ENCODE results near the gene EFNA5.

EFNA5 gene

DNA sequence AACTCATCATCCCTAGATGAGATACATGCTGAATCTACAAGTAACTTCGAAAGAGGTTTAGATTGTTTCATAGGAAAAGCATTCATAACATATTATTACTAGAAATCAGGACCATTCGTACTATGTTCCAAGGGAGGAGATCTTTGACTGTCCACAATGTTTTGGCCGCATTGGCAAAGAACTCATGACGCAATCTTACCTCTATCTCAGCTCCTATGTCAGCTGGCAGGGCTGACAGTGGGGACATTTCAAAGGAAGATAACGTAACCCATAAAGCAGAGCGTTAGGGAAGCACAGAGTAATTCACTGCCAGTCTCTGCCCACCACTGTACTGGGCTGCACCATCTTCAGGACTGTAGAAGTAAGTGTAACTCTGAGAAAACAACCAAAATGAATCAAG lies 69.7 kb downstream of the EFNA5 start:
- DNase-seq: no peak

DNA sequence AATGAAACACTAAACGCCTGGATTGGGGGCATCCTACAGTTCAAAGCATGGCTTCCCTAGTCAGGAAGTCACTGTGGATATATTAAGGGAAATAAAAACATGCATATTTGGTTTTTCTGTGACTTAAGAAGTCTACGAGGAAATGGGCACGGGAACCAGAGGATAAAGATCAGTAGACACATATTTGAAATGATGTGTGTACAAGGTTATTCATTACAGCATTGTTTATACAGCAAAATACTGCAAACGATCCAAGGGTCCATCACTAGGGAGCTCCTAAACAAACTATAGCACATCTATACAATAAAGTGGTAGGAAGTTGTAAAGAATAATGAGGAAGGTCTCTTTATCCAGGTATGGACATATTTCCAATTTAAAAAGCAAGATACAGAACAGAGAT lies 71.8 kb downstream of the EFNA5 start:
- no peak for DNase-seq

DNA sequence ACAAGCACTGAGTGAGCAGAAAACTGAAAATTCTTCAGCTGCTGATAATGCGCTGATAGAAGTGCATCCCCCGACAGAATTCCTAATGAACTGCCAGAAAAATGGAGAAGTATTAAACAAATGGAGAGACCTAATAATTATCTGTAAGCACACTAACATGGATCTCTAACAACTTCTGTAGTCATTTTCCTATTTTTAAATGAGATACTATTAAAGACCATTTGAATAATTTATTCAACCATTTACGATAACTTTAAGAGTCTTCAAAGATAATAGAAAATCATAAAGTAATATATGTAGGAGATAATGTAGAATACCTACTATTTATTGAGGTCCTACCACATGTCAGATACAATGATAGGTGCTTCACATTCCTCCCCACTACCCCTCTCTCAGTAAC lies 72.9 kb downstream of the EFNA5 start:
- no peak for DNase-seq

DNA sequence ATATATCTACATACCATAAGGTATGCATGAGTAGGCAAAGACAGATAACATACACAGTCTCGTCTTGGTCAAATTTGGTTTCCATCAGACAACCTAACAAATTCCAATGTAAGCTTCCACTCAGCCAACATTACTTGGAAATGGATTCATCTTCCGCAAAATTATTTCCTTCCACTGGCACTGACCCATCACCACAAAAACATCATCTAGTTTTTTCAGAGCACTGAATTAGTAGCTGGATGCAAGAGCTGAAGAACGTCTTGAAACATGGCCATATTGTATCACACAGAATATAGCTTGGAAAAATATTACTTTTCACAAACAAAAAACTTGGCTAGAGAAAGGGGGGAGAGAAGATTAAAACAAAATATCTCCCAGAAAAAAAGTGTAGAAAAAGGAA lies 73.5 kb downstream of the EFNA5 start:
- no peak for DNase-seq

DNA sequence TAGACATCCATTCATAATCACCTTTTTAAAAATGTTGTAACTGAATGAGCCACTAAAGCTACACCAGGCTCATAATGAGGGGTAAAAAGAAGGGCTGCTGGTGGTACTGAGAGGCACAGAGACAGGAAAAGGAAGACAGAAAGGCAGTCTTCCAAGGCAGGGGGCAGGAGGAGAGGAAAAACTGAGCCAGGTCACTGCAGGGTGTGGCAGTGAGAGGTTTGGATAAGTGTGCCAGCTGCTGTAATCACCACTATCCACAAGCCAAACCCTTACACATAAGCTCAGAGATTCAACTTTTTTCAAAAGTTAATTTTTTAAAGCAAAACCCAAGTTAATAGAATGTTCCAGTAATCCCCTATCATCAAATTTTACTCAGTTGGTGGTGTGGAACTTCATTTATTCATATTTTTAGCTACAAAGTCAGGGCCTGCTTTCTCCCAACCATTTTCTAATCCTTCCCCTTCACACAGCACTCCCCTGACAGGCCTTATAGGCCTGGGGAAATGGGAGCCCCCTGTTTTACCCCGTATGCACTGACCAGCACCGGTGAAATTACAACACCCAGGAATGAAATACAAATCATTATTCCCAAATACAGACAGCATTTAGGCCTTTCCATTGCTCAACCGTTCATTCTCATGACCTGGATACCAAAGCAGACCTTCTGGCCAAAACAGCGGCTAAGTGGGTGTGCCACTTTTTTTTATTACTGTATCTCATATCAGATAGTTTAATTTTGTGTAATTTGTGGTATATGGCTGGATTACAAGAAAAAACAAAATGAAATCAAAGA lies 76.3 kb downstream of the EFNA5 start:
- DNase-seq: no peak

DNA sequence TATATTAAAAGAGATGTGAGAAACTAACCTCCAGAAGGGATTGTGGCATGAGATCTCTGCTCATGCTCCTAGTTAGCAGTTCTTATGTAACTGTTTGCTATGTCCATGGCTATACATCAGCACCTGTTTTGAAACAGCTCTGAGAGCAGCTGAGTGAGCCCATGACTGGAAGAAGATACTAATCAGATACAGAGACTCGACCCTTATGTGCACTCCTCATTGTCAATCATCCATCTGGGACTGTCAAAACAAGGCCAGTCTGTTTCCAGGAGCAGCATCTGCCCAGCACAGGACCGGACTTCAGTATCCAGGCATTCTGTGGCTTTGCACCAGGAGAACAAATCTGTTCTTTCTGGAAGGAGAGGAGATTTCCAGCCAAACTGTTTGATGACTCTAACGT lies 77.7 kb downstream of the EFNA5 start:
- DNase-seq: no peak

DNA sequence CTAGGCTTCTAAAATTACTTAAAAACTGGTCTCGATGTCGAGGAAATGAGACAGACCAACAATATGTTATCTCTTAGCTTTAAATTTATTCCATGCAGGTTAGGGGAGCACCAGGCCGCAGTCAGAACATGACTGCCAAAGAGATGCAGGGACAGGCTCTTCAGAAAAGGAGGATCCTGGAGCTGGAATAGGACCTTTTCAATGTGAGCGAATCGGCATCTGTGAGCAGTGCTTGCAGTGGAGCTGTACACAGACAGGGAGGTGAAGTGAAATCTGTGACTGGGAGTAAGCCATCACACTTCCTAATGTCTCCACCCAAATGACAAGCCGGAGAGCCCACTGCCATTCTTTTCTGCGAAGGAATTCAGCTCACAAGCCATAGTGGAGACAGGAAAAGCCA lies 78.2 kb downstream of the EFNA5 start:
- no peak for DNase-seq

DNA sequence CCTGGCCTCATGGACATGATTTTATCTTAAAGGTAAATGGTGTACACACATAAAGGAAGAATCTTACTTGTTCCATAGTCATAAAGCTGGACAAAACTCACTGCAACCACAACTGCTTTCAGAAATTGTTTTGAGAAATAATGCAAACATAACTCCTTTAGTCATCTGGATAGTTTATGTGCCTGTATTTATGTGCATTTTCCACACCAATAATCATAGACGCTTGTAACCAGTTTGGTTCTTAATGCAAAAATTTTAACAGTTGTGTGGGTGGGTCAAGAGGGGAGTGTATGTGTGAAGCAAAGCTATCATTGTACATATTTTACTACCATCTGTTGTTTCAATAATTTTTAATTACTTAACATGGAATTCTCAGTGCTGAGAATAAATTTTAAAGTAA lies 80.1 kb downstream of the EFNA5 start:
- no peak for DNase-seq

DNA sequence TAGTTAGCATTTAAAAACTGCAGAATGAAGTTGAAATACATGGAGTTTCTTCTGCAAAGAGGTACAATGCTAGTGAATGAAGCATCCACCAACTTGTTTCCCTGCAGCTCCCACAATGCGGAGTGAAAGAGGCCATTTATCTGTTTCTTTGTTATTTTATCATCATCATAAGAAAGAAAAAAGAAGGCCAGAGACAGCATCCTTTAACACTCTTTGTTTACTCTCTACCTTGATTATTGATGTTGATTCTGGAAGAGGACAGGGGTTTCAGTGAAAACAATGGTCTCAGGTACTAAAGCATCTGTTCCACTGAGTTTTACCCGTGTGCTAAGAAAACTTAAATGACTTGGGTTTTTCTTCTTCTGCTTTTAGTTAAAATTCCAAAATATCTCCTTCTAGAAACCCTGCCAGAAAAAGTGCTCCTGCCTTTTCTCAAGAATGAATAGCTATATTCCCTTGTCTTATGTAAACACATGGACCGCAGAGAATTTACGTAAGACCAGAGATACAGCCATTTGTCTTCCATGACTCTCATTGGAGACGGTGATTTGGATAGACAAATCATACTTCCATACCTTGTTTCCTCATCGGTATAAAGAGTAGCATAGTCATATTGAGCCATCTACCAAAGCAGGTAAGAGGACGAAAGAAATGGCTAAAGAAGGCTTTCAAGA lies 81.1 kb downstream of the EFNA5 start:
- DNase-seq: no peak

DNA sequence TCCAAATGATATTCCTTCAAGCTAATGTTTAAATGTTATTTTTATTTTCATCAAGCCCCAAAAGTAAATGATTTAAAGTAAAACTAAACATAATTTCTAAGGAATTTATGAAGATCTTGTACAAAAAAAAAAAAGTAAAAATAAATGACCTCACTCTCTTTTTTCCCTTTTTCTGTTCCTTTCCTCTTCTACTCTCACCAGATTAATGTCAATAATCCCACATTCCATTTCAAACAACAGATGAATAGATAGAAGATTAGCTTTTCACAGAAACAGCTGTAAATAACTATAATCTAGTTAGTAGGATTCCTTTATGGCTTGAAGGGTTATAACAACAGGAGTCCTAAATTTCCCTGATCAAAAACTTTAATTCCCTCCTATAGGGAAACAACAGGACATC lies 88.1 kb downstream of the EFNA5 start:
- DNase-seq: no peak

DNA sequence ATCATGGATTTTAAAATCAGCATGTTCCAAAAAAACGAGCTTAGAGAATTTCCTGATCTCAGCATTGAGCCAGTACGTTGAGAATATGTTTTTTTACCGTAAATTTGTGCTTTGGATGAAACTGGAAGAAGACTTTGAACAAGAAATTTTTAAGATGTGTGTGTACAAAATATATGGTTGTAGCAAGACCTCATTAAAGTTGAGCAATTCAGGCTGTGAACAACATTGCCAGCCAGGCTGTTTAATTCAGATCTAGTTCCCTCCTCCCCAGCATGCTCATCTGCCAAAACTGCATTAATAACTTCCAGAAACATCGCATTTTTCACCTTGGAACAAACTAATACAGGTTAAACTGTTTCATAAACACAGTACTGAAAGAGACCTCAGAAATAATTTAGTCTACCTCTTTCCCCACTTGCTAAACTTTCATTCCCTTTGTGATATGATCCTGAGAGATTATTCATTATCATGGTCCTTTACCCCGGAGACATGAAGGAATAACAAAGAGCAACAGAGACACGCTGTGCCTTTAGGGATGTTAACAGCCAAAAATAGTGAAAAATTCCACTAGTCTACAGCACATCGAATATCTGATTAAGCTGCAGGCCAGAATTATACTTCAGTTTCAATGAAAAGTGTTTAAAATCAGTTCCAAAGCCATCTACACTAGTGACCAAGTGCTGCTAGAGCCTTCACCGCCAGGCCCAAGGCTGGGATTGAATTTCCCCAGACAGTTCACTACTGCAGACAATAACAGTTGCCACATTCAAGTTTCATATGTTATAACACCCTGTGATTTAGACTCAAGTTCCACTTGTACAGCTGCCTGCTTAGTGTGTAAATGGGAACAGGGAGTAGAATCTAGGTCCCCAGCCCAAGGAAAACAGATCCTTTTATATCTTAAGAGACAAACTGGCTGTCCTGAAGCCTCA lies 89.6 kb downstream of the EFNA5 start:
- DNase-seq: no peak

DNA sequence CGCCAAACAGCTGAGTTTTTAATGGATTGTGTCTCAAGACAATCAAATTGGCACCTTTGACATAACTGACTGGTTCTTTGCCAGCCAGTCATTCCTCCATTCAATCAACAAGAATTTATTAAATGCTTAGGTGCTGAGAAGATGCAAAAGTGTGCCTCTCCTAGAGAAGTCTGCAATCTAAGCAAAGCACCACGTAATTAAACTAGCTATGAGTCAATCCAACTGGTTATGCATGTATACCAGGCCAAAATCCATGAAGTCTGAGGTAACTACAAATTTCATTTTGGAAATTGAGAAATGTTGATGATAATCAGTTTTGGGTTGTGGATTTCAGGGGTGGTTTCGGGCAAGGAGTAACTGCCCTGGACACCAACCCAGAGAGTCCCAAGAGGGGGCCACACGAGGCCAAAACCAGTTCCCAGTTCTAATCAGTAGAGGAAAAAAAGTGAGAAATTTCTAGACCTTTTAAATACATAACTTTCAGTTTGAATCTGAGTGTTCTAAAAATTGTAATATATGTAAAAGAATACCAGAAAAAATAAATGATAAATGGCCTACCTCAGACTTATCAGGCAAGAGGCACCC lies 92.6 kb downstream of the EFNA5 start:
- no peak for DNase-seq

DNA sequence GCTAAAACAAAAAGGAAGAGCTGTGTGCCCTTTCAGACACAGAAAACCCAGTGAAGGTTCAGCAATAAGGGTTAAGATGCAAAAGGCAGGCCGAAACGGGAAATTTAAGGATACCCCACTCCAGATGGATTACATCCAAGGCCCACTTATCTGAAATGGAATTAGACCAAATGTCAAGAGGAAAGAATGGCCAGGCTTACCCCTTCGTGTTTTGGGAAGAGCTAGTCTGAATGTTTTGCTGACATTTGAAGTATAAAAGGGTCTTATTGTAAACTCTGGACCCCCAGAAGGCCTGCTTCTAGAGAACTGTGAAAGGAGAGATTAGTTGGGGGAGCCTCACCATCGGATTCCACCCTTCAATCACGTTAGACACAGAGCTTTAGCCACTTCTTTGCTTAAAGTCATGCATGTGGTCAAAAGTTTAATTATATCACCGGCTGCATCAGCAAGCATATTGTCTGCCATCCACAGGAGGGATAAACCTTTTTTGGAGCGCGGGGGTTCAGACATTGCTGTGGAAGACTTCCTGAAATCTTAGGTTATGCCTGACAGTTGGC lies 93.3 kb downstream of the EFNA5 start:
- no peak for DNase-seq

DNA sequence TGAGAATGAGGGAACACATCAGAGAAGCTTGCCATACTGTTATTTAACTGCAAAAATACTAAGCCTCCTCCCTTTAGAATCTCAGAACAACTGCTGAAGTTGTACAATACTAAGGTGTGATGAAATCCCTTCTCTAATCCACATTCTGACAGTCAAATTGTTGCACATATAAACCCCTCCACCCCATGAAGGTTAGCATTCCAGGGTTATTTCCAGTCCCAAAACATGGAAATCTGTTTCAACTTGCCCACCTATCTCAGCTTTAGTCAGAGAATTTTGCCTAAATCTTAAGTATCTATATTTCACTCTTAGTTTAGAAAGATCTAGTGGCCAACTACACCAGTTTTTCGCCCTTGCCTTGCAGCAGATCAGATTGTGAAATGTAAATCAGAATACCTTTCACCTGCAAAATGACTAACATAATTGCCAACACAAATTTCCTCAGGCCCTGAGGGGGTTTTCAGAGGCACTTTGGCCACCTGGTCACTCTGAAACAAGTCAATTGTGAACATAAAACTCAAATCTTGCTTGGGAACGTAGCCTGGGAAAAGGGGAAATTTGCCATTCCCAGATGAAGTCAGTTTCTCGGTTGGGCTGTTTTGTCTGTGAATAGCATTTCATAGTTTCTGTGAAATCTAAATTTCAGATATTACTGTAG lies 93.9 kb downstream of the EFNA5 start:
- DNase-seq: no peak

DNA sequence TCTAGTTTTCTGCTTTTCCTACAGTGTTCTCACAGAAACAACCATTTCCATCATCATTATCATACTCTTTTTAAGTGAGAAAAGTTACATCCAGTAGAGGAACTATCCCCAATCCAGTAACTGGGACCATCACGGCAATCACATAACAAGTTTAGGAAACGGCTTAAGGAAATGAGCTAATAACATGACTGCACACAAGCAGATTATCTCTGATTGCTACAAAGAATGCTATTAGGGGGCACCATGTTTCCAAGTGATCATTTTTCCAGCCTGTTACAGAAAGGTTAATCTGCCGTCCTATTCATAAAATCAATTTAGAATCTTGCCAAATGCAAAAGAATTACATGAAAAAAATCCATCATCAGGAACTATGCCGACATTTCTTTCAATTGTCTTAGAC lies 94.6 kb downstream of the EFNA5 start:
- no peak for DNase-seq

DNA sequence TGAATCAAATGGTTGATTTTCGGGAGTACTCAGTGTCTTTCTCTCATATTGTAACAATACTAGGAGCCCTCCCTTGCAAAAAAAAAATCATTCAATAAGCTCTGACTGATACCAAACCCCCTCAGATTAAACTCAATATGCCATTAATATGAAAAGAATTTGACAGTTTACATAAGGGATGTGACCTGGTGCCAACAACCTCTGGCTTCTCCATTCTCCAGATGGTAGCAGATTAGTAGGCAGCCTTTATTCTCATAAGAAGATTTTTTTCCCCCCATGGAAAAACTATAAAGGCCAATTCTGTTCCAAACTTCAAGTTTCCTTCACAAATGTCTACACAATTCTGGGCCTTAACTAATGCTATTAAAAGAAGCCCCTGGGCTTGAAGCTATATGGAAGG lies 96.5 kb downstream of the EFNA5 start:
- DNase-seq: no peak

DNA sequence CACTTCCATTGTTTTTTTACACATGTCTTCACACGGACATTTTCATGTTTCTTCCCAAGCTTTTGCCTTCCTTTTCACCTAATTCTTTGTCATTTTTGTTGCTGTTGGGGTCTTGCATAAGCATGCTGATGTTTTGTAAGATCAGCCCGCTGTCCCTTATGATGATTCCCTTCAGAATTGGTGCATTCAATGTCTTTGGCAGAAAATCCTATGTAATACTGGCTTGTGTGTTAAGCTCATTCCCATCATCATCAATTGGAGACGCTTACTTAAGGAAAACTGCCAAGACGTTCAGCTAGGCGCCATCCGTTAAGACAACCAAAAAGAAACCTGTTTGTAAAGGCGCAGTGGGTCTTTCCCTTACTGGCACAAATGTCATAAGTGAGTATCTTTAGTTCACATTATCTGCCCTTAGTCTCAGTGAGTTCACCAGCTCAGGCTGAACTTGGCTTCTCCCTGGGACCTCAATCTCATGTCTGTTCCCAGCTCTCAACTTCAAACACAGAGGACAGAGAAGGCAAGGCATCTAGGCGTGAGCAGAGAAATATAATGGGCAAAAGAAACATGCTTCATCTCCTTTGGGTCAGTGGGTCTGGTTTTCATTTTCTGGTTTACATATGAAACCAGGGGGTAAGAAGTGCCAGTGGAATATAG lies 97.9 kb downstream of the EFNA5 start:
- no peak for DNase-seq

DNA sequence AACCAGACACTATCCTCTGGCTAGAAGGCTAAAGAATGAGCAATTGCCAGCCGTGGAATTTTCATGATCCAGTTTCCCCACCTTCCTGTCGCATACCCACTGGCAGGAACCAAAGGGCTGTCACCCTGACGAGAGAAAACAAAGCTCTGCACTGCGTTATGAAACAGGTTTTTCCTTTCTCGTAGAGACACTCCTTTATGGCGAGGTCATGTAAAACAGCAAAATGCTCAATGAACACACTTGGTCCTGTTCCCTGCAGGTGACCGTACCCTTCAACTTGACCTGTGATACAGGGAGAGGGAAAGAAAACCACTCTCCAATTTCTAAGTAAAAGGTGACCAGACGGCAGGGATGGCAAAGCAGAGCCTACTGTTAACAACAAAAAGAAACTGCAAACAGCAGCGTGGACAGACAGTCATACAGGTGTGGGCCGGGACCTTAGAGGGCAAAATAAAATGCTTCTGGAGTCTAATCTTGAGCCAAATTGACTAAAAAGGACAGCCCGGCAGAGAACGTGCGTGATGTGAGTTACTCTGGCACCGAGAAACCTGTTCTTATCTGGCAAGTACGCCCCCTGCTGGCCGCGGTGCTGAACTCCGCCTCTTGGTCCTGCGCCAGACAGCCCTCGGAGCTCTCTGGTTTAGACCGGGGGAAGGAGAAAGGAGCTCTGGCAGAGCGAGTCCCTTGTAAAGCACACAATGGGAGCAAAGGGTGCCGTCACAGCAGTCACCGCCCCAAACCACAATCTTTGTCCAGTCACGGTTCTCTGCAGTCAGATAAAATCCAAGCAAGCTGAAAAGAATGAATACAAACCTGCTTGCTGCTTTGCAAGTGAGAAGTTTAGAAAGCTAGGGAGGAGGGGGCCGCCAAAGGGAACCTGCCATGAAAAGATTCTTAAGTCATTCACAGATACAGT lies 98.9 kb downstream of the EFNA5 start:
- DNase-seq: peak; percentile 76

DNA sequence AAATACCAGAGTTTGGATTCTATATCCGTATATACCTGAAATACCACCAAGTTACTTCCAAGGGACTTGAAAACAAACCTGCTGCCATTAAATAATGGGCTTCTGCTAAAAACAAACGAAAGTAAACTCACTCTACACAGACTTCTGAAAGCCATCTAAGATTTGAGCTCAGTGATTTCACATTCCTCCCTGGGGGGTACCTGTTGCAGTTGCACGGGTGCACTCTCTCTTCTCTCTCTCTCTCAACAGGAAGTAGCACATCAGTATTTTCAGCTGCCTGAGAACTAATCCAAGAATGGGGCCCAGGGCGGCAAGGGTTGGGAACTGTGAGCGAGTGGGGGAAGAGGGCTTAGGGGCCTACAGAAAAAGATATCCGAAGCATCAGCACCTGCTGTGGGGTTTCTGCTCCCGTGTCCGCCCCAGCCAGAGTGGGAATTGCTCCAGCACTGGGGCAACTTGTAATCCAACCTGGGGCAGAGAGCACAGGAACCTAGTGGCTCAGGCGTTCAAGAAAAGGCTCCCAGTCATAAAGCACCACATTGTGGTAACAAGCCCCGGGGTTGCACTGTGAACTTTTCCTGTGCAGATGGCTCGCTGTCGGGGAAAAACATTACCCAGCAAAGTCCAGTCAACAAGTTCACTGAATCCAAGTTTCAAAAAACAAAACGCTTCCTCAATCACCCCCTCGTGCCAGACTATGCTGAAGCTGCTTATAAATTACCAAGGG lies 99.8 kb downstream of the EFNA5 start:
- peak; percentile 28 for DNase-seq

DNA sequence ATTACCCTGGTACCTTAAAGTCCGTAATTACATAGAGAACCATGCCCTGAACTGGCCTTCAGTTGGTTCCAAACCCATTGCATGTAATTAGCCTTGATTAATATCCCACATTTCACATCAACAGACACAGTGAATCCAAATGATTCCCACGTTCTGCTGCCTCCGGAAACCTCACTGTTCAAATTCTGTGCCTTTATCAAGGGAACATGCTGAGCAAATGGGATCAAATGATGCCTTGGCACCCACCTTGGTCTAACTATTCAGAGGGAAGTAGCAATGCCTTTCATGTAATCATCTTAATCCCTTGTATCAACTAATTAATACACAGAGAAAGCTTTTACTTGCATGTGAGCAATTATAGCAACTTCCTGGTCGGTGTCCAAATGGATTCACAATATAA lies 100.6 kb downstream of the EFNA5 start:
- peak; percentile 13 for DNase-seq

Data from NCI-H510A treated with DMSO at 0.1 percent for 48 hours (cell line).